Smooth muscle cell of the brain vasculature (primary cell): ENCODE results near the gene CLIC1.

Experiments
- DNase-seq: peaks from one replicate; pipeline ENCODE4 v3.0.0-alpha.2; 2012; ENCODE audit warnings: low read depth, low spot score

The CLIC1 gene

DNA sequence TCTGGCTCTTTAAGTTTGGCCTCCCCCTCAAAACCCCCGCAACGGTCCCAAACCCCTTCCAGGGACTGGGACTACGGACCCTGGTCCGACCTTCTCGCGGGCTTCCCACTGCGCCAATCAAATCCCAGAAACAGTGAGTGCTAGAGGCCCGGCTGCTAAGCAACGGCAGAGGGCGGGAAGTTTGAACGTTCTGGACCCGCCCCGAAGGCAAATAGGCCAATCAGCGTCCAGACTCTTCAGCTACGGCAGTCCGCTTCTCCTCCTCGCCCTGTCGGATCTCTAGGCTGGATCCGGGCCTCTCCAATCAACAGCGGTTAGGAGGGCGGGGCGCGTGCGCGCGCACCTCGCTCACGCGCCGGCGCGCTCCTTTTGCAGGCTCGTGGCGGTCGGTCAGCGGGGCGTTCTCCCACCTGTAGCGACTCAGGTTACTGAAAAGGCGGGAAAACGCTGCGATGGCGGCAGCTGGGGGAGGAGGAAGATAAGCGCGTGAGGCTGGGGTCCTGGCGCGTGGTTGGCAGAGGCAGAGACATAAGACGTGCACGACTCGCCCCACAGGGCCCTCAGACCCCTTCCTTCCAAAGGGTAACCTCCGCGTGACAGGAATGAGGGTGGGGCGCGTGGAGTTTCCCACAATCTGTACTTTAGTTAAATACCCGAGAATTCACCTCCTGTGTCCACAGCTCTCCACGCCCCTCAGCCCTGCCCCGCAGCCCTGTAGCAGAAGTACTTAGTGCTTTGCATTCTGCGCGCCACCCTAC lies 3.5 kb upstream of the CLIC1 start, which contains the start of gene MSH5:
Gene MSH5, plus strand, starts transcription at position 367 of the 758 bp plus-strand sequence. CDS start 462 bp downstream, outside the sequence.
- DNase-seq: peak; percentile 96

GRCh38 chr6:31737991-31738979 lies 2.0 kb upstream of the CLIC1 start:
- DNase-seq: no peak

DNA sequence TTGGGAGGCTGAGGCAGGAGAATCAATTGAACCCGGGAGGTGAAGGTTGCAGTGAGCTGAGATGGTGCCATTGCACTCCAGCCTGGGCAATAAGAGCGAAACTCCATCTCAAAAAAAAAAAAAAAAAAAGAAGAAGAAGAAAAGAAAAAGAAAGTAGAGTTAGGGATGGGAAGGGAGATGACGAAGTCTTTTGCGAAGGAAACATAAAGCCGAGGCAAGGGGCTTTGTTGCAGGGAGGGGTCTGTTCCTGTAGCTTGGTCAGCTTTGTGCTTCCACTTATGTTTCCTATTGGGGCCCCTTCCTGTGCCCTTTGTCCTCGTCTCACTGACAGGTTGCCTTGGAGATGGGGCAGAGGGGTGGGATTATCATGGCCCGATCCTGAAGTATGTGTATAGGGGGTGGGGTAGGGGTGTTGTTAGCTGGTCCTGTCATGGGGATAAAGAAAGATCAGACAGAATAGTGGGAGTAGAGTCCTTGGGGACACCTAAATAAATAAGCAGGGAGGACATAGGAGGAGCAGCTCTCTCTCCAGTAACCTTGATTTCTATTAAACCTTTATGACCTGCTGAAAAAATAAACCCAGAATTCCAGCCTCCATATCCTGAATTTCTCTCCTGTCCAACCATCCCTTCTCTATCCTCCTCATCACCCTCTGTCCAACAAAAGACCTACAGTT lies 1.1 kb upstream of the CLIC1 start:
- DNase-seq: no peak

DNA sequence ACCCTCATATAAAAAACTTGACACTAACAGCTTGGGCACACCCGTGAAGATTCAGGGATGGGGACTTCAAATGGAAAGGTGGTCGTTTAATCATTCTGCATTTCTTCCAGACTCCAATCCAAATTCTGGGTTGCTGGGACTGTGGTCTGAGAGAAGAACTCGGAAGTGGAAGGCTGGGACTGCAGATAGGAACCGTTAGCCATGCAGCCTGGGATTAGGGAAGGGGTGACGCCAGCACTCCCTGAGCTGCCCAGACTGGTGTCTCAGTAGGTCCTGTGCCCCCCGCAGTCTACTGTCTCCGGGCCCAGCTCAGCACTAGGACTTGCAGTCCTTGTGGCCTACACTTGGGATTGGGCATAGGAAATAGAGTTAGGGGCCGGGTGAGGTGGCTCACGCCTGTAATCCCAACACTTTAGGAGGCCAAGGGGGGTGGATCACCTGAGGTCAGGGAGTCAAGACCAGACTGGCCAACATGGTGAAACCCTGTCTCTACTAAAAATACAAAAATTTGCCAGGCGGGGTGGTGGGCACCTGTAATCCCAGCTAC lies 511 bp upstream of the CLIC1 start:
- DNase-seq: no peak

DNA sequence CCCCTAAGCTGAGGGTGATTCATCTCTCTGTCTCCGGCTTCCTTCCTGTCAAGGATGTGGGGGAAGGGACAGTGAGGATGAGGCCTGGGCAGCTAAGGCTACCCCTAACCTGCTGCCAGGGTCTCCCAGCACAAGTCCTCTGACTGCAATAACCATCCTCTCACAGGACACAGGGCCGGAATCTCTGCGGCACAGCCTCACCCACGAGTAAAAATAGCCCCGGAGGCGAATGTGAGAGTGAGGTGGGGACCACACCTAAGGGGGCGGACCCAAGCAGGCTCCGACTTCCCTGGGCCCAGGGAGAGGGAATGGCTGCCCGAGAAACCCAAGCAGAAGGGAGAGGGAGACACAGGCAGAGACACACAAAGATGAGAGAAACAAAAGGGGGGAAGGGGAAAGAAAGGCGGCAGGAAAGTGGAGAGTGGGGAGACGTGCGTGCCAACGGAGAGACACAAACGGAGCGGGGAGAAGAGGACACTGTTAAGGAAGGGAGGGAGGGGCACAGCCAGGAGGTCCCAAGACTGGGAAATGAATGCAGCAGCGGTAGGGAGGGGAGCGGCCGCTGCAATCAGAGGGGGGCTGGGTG lies 1.4 kb downstream of the CLIC1 start:
- no peak for DNase-seq

GRCh38 chr6:31734247-31734820 lies 2.0 kb downstream of the CLIC1 start:
- no peak for DNase-seq

DNA sequence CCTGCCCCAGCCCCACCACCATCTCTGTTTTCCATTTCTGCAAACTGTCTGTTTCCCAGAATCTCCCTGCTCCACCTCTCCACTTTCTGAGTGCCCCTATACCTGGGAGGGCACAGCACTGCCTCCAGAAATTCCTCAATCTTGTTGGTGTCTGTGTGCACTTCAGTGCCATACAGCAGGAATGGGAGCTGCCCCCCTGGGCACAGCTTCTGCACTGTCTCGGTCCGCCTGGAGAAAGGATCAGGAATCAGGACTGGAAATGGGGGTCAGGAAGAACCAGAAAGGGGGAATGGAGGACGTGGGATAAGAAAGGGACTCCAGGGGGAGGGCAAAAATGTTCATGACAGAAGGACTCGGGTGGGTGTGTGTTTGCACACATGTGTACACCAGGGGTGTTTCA lies 2.6 kb downstream of the CLIC1 start:
- no peak for DNase-seq

DNA sequence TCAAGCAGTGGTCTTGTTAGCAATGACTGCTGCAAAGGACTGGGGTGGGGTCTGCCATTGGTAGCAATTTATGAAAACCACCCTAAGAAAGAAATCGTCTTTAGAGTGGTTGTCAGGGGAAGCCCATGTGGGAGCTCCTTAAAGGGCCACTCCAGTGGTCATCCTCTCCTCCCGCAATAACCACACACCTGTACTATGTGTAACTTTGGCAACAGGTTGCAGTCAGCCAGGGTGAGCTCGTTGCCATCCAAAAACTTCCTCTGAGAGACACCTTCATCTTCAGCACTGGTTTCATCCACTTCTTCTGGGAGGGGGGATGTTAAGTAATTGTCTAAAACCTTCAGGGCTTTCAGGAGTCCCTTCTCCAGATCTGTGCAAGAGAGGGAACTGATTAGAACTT lies 4.3 kb downstream of the CLIC1 start:
- no peak for DNase-seq

DNA sequence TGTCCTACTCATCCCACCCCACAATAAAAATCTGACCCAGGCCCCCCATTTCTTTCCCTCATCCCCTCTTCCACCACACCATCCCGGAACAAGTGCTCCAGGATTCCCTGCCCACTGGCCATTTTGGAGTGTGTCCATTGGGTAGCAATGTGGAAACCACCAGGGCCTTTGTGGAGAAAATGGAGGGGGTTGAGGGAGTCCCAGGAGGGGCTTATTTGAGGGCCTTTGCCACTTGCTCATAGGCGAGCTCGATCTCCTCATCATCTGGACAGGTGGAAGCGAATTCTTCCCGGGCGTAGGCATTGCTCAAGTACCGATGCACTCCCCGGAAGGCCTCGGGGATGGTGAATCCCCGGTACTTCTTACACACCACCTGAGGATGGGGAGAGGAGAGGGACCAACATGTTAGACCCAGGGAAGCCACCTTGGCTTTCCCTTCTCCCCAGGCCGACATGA lies 5.7 kb downstream of the CLIC1 start:
- DNase-seq: no peak

DNA sequence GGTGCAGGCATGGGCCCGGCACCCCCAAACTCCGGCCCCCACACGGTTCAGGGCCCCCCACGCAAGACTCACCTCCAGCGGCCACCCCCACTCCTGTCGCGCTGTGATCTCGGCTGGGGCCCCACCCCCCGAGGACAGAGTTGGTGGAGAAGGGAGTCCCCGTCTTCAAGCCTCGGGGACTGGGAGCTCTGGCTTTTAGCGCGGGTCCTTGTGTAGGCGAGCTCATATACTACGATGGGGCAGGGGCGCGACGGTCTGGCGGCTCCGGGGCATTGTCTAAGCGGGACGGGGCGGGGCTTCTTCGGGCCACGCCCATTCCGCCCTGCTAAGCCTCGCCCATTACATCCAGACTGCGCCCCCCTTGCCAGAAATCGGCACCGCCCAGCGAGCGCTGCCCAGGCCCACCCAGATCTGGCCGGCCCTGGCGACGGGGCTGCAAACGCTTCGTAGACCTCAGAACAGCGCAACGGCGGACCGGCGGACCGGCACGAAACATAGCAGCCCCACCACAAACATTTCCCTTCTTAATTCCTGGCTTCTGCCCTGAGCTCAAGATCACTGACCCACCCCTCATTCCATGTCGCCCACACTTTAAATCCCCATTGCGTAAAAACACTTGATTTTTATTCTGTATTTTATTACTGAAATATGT lies 6.2 kb downstream of the CLIC1 start:
- DNase-seq: no peak

DNA sequence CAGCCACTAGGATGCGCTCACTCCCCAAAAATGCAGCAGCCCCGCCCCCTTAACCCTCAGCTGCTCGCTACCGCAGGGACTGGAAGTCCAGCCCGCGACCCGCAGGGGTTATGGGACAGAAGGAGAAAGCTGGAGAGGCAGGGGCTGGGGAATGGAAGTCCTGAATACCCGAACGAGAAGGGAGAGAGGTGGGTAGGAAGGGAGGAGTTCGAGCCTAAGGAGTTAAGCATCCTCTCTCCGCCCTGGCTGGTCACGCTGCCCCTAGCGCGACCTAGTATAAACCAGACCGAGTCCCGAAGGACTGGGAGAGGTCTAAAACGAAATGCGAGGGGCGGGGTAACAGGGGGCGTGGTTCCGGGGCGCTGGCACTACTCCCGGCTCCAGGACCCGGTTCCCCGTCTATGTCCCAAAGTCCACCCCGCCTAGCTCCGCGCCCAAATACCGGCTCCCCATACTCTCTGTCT lies 6.8 kb downstream of the CLIC1 start:
- DNase-seq: no peak

- DNase-seq: no peak
Observed at GRCh38 chr6:31728767-31729514, 7.4 kb downstream of the CLIC1 start, which contains the start of gene DDAH2. Gene DDAH2, minus strand, starts transcription at chr6:31729299. Its CDS starts 138 bp downstream, at chr6:31729161.

DNA sequence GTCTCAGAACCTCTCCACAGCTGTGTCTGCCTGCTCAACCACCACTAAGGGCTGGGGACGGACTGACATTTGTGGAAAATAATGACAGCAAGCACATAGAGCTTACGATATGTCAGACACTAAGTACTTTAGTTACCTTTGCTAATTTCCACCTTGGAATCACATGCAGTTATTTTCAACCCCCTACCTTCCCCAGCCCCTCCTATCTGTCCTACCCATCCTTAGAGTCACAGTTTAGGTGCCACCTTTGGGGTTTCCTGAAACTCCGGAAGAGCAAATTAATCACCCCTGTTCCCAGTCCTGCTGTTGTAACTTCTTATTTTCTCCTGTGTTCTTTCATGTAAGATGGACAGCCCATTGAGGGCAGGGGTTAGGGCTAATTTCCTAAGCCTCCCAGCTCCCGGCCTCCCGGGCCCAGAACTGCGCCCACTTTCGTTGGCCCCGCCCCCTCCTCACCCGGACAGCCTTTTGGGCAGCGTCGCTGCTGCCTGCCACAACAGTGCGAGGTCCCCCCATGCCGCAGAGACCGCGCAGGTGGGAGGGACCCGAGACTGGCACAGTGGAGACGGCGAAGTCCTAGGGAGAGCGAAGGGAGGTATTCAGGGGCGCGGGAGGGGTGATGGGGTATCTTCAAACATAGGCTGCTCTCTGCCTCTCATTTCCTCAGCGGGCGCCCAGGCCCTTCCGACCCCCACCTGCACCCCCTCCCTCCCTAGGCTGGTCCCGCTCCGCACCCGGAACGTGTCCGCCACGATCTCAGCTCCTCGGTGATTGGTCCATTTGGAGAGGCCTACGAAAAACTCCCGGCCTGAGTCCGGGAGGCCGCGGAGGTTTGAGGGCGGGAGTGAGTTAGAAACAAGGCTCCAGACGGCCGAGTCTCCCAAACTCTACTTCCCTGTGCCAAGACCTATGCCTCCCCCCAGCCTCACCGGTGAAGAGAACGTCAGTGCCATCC lies 8.3 kb downstream of the CLIC1 start:
- no peak for DNase-seq

- no peak for DNase-seq
Observed at GRCh38 chr6:31727034-31727716, 9.2 kb downstream of the CLIC1 start.

DNA sequence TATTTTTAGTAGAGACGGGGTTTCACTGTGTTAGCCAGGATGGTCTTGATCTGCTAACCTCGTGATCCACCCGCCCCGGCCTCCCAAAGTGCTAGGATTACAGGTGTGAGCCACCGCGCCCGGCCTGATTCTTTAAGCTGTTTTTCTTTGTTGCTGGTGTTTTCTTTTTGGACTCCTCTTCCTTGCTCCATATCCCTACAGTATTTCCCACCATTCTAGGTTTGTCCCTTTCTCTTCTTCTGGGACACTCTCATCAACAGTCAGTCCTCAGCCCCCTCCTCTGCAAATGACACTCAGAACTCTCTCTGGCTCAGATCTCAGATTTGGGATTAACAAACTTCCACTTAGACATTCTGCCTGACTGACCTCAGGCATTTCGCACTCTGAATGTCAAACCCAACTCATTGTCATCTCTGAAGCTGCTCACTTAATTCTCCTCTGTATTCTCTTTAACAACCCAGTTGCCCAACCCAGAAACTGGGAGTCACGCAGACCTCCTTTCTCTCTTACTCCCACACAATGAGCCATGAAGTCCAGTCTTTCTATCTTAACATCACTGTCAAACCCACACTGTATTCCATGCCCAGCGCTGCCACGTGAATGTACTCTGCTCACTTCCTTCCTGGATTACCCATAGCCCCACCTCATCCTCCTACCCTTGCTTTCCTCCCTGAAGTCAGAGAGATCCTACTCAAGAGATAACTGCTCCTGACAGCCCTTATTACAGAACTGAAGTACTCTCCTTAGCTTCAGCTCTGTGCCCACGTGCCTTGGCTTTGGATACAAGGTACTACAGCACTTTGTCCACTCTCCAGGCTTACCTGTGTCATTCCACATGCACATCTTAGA lies 10.6 kb downstream of the CLIC1 start:
- DNase-seq: no peak

DNA sequence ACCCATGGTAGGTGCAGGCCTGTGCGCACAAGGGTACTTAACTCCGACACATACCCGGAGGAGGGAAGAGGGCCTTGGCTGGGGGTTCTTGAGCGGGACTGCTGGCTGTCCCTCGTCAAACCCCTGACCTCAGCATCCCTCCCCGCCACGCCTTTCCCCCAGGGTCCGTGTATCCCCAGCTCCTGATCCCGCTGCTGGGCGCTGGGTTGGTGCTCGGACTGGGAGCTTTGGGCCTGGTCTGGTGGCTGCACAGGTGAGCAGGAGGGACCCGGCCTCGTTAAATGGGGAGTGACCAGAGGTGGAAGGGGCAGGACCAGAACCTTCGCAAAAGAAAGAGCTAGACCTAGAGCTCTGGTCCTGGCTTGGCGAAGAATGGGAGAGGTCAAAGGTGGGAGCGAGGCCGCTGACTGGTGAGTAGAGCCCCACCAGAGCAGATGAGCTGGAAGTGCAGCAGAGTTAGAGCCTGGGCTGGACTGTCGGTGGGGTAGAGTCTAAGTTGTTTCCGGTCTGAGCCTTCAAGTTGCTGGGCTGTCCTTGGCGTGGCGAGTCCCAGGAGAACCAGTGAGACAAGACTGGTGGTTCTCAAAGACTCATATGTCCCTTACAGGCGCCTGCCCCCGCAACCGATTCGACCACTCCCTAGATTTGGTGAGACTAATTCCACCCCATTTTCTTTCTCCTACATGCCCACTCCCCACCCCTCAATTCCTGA lies 12.2 kb downstream of the CLIC1 start:
- DNase-seq: no peak
